ENCODE measurements around the gene AATF.
A peak's percentile ranks its signal among the peaks of the same experiment; 100 is the strongest.

AATF gene

DNA sequence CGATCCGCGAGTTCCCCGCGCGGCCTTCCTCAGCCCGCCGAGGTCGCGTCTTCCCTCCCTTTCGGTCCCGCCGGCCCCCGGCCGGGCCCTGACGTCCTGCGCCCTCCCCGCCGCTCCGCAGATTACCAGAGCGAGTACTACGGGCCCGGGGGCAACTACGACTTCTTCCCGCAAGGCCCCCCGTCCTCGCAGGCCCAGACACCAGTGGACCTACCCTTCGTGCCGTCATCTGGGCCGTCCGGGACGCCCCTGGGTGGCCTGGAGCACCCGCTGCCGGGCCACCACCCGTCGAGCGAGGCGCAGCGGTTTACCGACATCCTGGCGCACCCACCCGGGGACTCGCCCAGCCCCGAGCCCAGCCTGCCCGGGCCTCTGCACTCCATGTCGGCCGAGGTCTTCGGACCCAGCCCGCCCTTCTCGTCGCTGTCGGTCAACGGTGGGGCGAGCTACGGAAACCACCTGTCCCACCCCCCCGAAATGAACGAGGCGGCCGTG, 6.1 kb upstream of the AATF start:
- no peak for DNase-seq

GRCh38 chr17:36943250-36944191, 5.2 kb upstream of the AATF start:
- no peak for DNase-seq

DNA sequence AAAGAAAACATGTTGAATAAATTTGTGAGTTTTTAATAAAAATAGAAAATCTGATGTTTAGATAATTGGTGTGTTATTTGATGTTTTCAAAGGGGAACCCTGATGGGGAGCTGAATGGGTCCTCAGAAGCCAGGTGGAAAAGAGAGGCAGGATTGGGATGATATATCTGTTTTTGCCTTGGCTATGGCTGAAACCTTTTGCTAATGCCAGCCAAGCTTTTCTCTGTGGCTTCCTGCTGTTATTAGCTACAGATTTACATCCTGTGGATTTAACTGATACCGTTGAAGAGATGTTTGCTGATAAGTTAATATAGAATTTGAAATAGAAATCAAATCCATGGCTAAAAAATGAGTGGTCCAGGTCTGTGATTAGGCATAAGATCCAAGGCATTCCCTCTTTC, 4.2 kb upstream of the AATF start:
- DNase-seq: no peak

DNA sequence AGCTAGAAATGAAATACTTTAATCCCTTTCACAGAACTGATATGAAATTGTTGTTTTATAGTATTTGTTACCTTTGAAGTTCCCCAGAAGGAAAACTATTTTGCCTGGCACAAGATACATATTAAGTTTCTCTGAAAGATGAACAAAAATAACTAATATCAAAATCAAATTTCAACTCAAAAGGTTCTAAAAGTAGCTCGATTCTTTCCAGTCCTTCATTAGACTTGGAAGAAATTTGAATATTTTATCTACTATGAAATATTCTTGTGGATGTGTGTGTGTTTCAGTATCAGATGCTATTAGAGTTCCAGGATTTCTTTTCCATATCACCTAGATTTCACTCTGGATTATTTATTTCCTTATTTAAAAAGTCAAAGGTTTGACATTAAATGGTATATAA, 3.6 kb upstream of the AATF start:
- no peak for DNase-seq

- peak; percentile 62 for DNase-seq
These were observed 2.6 kb upstream of the AATF start for GRCh38 chr17:36945959-36946725.

DNA sequence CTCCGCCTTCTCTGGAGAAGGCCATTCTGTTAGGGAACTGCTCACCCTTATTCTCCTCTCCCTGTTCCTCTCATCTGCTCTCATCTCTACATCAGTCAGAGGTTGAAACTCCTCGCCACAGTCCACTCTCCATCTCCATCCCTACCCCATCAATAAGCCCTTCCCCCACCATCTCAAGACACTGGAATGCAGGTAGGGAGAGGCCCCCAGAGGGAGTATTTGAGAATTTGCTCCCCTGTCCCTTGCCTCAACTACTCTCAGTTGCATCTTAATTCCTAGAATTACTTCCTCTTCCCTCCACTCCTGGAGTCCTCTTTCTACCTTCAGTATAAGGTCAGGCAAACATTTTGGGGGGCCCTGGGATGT, 2.0 kb upstream of the AATF start:
- DNase-seq: no peak

DNA sequence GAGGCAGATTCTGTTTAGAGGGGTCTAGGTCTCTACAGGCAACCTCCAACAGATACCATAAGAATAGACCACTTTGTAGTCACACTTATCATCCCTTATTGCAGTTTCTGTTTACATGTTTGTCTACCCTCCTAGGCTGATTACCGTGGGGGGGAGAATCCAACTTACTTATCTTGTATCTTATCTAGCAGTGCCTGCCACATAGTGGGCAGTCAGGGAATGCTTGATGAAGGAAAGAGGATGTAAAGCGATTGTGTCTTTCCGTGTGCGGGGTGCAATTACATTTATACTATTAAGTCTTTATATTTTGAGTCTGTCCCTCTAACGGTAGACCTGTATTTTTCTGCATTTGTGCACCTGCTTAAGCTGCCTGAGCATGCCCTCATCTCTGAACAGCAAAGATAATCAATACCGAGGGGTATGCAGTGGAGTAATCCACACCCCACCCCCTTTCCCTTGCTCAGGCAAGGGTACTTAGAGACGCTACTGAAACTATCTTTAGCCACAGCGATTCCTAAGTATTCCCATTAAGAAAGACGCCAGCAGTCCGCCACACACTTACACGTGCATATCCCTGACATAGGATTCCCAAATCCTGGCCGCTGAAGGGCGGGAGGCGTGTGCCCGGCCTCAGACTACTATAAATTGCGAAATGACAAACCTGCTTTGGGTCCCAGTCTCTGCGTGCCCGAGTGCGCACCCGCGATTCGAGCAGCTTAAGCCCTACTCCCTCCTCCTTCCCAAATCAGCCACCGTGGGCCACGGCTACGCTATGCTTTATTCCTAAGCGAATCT, 635 bp upstream of the AATF start:
- peak; percentile 50 for DNase-seq

DNA sequence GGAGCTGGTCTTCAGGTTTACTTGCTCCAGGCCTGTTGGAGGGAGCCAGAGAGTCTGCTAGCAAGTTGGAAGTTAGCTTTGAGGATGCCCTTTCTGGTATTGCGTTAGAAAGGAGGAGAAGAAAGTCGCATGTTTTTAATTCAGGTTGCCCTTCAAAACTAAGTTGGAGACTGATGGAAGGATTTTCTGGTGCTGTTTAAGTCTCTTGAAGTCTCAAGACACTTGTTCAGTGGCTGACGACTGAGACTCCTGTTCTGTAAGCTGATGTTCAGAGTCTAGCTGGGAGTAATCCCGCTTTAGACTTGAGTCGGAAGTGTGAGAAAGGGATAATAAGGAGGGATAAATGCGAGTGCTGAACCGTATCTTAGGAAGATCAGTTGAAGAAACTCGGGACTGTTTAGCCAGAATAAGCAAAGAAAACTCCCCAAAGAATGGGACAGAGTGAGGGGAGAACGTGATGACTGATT, 740 bp downstream of the AATF start:
- DNase-seq: peak; percentile 61

- DNase-seq: no peak
These were observed 1.3 kb downstream of the AATF start for GRCh38 chr17:36950027-36950426.

GRCh38 chr17:36951084-36951789, 2.5 kb downstream of the AATF start:
- no peak for DNase-seq

- DNase-seq: no peak
These were observed 22.8 kb downstream of the AATF start for GRCh38 chr17:36971508-36971907.

GRCh38 chr17:36972186-36972700, 23.5 kb downstream of the AATF start:
- peak; percentile 66 for DNase-seq

GRCh38 chr17:36972905-36973304, 24.2 kb downstream of the AATF start:
- DNase-seq: no peak

DNA sequence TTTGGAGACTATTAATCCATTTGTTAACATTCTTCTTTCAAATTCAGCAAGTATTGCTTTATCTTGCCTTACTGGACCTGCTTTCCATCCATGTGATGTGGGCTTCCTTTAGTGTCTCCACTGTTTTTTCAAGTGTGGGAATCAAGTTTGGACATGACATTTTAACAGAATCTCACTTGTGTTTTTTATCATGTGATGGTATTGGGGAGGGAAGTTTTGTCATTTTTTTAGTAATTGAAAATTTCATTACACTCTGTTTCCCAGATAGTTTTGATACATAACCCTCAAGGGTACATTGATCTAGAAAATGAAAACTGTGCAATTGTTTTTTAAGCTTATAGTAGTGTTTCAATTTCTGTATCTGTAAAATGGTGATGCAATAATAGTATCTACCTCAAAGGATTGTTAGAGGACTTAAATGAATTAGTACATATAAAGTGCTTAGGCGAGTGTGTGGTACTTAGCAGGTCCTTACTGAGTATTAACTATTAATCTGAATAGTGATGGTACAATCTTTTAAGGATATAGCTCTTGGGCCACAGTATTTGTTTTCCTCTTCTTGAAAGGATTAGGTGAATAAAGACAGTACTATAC, 27.3 kb downstream of the AATF start:
- no peak for DNase-seq

DNA sequence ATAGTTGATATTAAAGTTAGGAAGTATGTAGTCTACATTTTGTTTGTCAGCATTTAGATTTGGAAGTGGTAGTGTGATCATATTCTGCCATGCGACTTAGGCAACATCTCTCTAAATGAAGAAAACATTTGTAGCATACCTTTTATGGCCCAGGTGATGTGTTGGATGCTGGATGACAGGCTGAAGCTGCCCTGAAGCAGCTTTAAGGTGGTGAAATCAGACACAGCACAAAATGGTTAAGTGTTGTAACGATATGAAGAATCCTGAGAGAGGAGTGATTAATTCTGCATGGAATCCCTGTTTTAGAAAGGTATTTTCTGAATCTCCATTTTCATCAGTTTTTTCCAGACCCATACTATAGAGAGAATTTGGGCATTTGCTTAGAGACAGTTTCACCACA, 28.3 kb downstream of the AATF start:
- DNase-seq: no peak

- no peak for DNase-seq
These were observed 28.8 kb downstream of the AATF start for GRCh38 chr17:36977568-36977967.

DNA sequence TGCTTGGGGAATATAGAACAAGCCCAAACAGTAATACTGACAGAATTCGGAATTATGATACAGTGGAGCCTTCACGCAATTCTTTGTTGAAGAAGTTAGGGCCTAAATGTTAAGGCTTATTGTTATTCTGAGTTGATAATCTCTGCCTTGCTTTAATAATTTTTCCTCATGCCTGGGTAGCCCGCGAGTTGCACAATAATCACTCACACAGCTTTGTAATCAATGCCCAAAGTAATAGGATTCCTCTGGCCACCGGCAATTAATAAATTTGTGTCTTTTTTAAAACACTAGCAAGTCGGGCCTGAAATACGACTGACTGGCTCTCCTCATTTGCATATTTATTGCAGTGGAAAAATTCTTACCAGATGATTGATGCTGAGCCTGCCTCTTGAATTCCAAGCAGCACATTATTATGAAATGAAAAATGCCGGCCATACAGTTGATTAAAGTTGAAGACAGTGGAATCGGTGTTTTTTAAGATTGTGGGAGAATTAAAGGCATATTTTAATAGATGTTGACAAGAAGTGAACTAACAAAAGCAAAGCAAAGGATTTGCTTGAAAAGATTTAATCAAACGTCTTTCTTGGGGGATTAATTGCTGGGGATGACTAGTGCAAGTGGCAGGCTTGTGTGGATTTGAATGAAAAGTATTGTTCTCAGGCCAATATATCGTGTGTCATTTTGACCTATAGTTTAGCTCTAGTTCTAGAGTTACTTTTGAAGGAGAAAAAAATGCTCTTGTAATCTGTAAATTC, 30.2 kb downstream of the AATF start:
- DNase-seq: peak; percentile 21

- no peak for DNase-seq
These were observed 30.8 kb downstream of the AATF start for GRCh38 chr17:36979565-36979941.

GRCh38 chr17:36980280-36980761, 31.6 kb downstream of the AATF start:
- DNase-seq: peak; percentile 92

- no peak for DNase-seq
These were observed 34.9 kb downstream of the AATF start for GRCh38 chr17:36983618-36984017.

GRCh38 chr17:36989173-36989572, 40.4 kb downstream of the AATF start:
- DNase-seq: no peak
